Measurements from ENCODE around the gene ODF2. TPM values are rescaled to one million over a fixed set of nuclear protein-coding genes. Genes with fewer than 3 reads are reported as not detected.

The ODF2 gene
- total RNA-seq, 1 experiment from 2014 or later: 36.8 TPM

- no peaks in the 10 kb centered on the region for H3K9me3 ChIP-seq (ENCODE audit: control insufficient read depth, insufficient read depth, low read depth, low read length)
- BruUV-seq (replicated peaks): no TSS peak
- peaks cover 5% of the 10 kb centered on the region; the same call in 1 of the 2 replicates for H3K4me1 ChIP-seq (ENCODE audit: control insufficient read depth, insufficient read depth, low read length)
- no peaks in the 10 kb centered on the region for H3K27me3 ChIP-seq (ENCODE audit: control insufficient read depth, insufficient read depth, low read length)
- in situ Hi-C loops (cut with HindIII; ENCODE audit: low pct_unique_long_range_greater_than_20kb, low sequenced_read_pairs): no loop called here
- H3K36me3 ChIP-seq (ENCODE audit: control insufficient read depth, insufficient read depth, low read length): peaks cover 4% of the 10 kb centered on the region
- ATAC-seq: peak; percentile 83
- intact Hi-C loops (cut with micrococcal nuclease; ENCODE audit: unreplicated experiment): no loop called here
- DNase-seq (ENCODE audit: low read depth, low spot score): no peak
- H3K27ac ChIP-seq (ENCODE audit: low read length): peak overlapping the region; percentile 69; the same call in 1 of the 2 replicates
- ChIA-PET CTCF (no interaction called here), POLR2A (no interaction called here)
- peak overlapping the region; percentile 72 to 76 for H3K4me3 ChIP-seq (ENCODE audit: low read depth in 2 of 2, low read length in 2 of 2)
- TF ChIP-seq CTCF (IDR thresholded peaks at IDR 0.05): no peak
- TF ChIP-seq SIN3A (IDR thresholded peaks at IDR 0.05; ENCODE audit: borderline replicate concordance, insufficient read depth, low read depth, low read length): no peak
- TF ChIP-seq TCF7L2 (IDR thresholded peaks at IDR 0.05; ENCODE audit: low read depth, low read length): no peak
- no peak for TF ChIP-seq POLR2AphosphoS5 (IDR thresholded peaks at IDR 0.05; ENCODE audit: low read depth, low read length)
- TF ChIP-seq REST (IDR thresholded peaks at IDR 0.05; ENCODE audit: insufficient read depth in 1 of 2, low read depth in 2 of 2, low read length in 1 of 2): no peak
These were observed 831 bp downstream of the ODF2 start for GRCh38 chr9:128456613-128457061.

- Histone ChIP-seq H3K4me3 (ENCODE audit: low read depth in 2 of 2, low read length in 2 of 2) (peak overlapping the region; percentile 72 to 76), H3K4me1 (ENCODE audit: control insufficient read depth, insufficient read depth, low read length) (peaks cover 5% of the 10 kb centered on the region; the same call in 1 of the 2 replicates), H3K9me3 (ENCODE audit: control insufficient read depth, insufficient read depth, low read depth, low read length) (no peaks in the 10 kb centered on the region), H3K27me3 (ENCODE audit: control insufficient read depth, insufficient read depth, low read length) (no peaks in the 10 kb centered on the region), H3K27ac (ENCODE audit: low read length) (peak overlapping the region; percentile 69; the same call in 1 of the 2 replicates), H3K36me3 (ENCODE audit: control insufficient read depth, insufficient read depth, low read length) (peaks cover 8% of the 10 kb centered on the region)
- ChIA-PET POLR2A (interaction anchor here (0.7 kb wide), 1 partner anchor 10 kb away, joined by 16 read pairs; no protein-coding TSS in a partner anchor), CTCF (no interaction called here)
- ATAC-seq: no peak
- TF ChIP-seq POLR2AphosphoS5 (IDR thresholded peaks at IDR 0.05; ENCODE audit: low read depth, low read length) (no peak), REST (IDR thresholded peaks at IDR 0.05; ENCODE audit: insufficient read depth in 1 of 2, low read depth in 2 of 2, low read length in 1 of 2) (no peak), SIN3A (IDR thresholded peaks at IDR 0.05; ENCODE audit: borderline replicate concordance, insufficient read depth, low read depth, low read length) (no peak), CTCF (IDR thresholded peaks at IDR 0.05) (no peak), TCF7L2 (IDR thresholded peaks at IDR 0.05; ENCODE audit: low read depth, low read length) (no peak)
- BruUV-seq (replicated peaks): TSS peak; percentile 67
- in situ Hi-C loops (cut with HindIII; ENCODE audit: low pct_unique_long_range_greater_than_20kb, low sequenced_read_pairs): no loop called here
- DNase-seq (ENCODE audit: low read depth, low spot score): no peak
- intact Hi-C loops (cut with micrococcal nuclease; ENCODE audit: unreplicated experiment): no loop called here
These were observed 1.4 kb downstream of the ODF2 start for GRCh38 chr9:128457207-128457606.

All from Panc1 (cell line).